ENCODE results near the gene SEMA4B. TPM values are rescaled to one million over a fixed set of nuclear protein-coding genes. Genes with fewer than 3 reads are reported as not detected.
A peak's percentile ranks its signal among the peaks of the same experiment; 100 is the strongest.

Gene SEMA4B
- total and polyA plus RNA-seq, 10 of the 15 experiments (the other 5 are each of a cell fraction or from before 2014, with no cell fraction given), result 0.87 to 26.0 (median 9.3) TPM

GRCh38 chr15:90234096-90234988, 33.2 kb downstream of the SEMA4B start, which contains the start of gene GDPGP1 (continued):
- TF ChIP-seq, protein P1, sequence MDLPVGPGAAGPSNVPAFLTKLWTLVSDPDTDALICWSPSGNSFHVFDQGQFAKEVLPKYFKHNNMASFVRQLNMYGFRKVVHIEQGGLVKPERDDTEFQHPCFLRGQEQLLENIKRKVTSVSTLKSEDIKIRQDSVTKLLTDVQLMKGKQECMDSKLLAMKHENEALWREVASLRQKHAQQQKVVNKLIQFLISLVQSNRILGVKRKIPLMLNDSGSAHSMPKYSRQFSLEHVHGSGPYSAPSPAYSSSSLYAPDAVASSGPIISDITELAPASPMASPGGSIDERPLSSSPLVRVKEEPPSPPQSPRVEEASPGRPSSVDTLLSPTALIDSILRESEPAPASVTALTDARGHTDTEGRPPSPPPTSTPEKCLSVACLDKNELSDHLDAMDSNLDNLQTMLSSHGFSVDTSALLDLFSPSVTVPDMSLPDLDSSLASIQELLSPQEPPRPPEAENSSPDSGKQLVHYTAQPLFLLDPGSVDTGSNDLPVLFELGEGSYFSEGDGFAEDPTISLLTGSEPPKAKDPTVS (IDR thresholded peaks at IDR 0.05; ENCODE audit: low read depth, low read length), result no peak
- TF ChIP-seq CHD2 (IDR thresholded peaks at IDR 0.05; ENCODE audit: borderline replicate concordance, low read depth, low read length), result peak; percentile 25; the same call in 1 of the 2 replicates
- 0 out of 2 replicates have a peak, but pooled peaks have one; percentile 27 for TF ChIP-seq YY1 (IDR thresholded peaks at IDR 0.05; ENCODE audit: low read depth, low read length)
- 0 out of 2 replicates have a peak, but pooled peaks have one; percentile 34 for TF ChIP-seq ZNF24 (IDR thresholded peaks at IDR 0.05)
- no peak for TF ChIP-seq NFXL1 (IDR thresholded peaks at IDR 0.05; ENCODE audit: borderline replicate concordance)
- no peak for TF ChIP-seq RAD21 (IDR thresholded peaks at IDR 0.05; ENCODE audit: insufficient read depth, low read depth, low read length)
- TF ChIP-seq, protein P2, sequence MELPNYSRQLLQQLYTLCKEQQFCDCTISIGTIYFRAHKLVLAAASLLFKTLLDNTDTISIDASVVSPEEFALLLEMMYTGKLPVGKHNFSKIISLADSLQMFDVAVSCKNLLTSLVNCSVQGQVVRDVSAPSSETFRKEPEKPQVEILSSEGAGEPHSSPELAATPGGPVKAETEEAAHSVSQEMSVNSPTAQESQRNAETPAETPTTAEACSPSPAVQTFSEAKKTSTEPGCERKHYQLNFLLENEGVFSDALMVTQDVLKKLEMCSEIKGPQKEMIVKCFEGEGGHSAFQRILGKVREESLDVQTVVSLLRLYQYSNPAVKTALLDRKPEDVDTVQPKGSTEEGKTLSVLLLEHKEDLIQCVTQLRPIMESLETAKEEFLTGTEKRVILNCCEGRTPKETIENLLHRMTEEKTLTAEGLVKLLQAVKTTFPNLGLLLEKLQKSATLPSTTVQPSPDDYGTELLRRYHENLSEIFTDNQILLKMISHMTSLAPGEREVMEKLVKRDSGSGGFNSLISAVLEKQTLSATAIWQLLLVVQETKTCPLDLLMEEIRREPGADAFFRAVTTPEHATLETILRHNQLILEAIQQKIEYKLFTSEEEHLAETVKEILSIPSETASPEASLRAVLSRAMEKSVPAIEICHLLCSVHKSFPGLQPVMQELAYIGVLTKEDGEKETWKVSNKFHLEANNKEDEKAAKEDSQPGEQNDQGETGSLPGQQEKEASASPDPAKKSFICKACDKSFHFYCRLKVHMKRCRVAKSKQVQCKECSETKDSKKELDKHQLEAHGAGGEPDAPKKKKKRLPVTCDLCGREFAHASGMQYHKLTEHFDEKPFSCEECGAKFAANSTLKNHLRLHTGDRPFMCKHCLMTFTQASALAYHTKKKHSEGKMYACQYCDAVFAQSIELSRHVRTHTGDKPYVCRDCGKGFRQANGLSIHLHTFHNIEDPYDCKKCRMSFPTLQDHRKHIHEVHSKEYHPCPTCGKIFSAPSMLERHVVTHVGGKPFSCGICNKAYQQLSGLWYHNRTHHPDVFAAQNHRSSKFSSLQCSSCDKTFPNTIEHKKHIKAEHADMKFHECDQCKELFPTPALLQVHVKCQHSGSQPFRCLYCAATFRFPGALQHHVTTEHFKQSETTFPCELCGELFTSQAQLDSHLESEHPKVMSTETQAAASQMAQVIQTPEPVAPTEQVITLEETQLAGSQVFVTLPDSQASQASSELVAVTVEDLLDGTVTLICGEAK (IDR thresholded peaks at IDR 0.05; ENCODE audit: borderline replicate concordance), result no peak; the same call in 1 of the 2 replicates
- TF ChIP-seq GATAD2B (conservative IDR thresholded peaks at IDR 0.05; ENCODE audit: low read depth), result 0 out of 2 replicates have a peak, but pooled peaks have one; percentile 15
- TF ChIP-seq MYB (IDR thresholded peaks at IDR 0.05; ENCODE audit: borderline replicate concordance, low read depth, low read length), result no peak
- TF ChIP-seq EGR1 (IDR thresholded peaks at IDR 0.05; ENCODE audit: borderline replicate concordance in 1 of 2, low read depth in 2 of 2, low read length in 2 of 2), result peak in 1 of 2 experiments; percentile 51; a peak in 1 of 3 replicates
- TF ChIP-seq POU2F2 (IDR thresholded peaks at IDR 0.05; ENCODE audit: borderline replicate concordance, low read depth, low read length), result no peak; the same call in 2 of the 3 replicates
- TF ChIP-seq PAX5 (IDR thresholded peaks at IDR 0.05; ENCODE audit: borderline replicate concordance, low read depth, low read length), result no peak
- TF ChIP-seq PRDM15 (CRISPR knock-in tag; IDR thresholded peaks at IDR 0.05), result no peak
- TF ChIP-seq POLR2AphosphoS5 (IDR thresholded peaks at IDR 0.05; ENCODE audit: low read length), result peak; percentile 90
- no peak for TF ChIP-seq JUND (IDR thresholded peaks at IDR 0.05; ENCODE audit: low read depth, low read length)
- TF ChIP-seq, protein P3, sequence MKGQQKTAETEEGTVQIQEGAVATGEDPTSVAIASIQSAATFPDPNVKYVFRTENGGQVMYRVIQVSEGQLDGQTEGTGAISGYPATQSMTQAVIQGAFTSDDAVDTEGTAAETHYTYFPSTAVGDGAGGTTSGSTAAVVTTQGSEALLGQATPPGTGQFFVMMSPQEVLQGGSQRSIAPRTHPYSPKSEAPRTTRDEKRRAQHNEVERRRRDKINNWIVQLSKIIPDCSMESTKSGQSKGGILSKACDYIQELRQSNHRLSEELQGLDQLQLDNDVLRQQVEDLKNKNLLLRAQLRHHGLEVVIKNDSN (IDR thresholded peaks at IDR 0.05; ENCODE audit: borderline replicate concordance, extremely low read length, insufficient read depth, low read depth, low read length), result no peak
- TF ChIP-seq TCF12 (IDR thresholded peaks at IDR 0.05; ENCODE audit: low read depth, low read length), result 0 out of 2 replicates have a peak, but pooled peaks have one; percentile 36
- TF ChIP-seq POLR2A (IDR thresholded peaks at IDR 0.05; ENCODE audit: low read depth, low read length), result peak; percentile 92
